GM21526 (cell line): Measurements from ENCODE around the gene NDUFB10.
"Not testable (repeated sequence)": the region's sequence is repeated elsewhere in the genome, so short reads cannot be mapped to it uniquely, and the experiment has no call there.

ENCODE experiments used
- ATAC-seq: cut with Tn5 transposase; IDR thresholded peaks from one replicate; pipeline ENCODE4 v1.9.1; 2021; ENCODE audit warnings: moderate library complexity; ENCODE audit not compliant: unreplicated experiment, low FRiP score

NDUFB10 gene

GRCh38 chr16:1923299-1924034, 35.9 kb upstream of the NDUFB10 start:
- ATAC-seq = no peak

- ATAC-seq = no peak
Measured at GRCh38 chr16:1924095-1924494, 35.2 kb upstream of the NDUFB10 start.

GRCh38 chr16:1926271-1926670, 33.1 kb upstream of the NDUFB10 start:
- no peak for ATAC-seq

- ATAC-seq = no peak
Measured at GRCh38 chr16:1929105-1929504, 30.2 kb upstream of the NDUFB10 start.

- ATAC-seq = peak; percentile 78
Measured at GRCh38 chr16:1929578-1930337, 29.6 kb upstream of the NDUFB10 start.

GRCh38 chr16:1930338-1930720, 29.0 kb upstream of the NDUFB10 start:
- no peak for ATAC-seq

- no peak for ATAC-seq
Measured at GRCh38 chr16:1932050-1933028, 27.0 kb upstream of the NDUFB10 start.

- ATAC-seq = no peak
Measured at GRCh38 chr16:1933097-1933661, 26.2 kb upstream of the NDUFB10 start.

- ATAC-seq = no peak
Measured at GRCh38 chr16:1936945-1937479, 22.3 kb upstream of the NDUFB10 start.

- no peak for ATAC-seq
Measured at GRCh38 chr16:1938316-1938715, 21.0 kb upstream of the NDUFB10 start.

GRCh38 chr16:1938910-1939309, 20.4 kb upstream of the NDUFB10 start:
- ATAC-seq = no peak

GRCh38 chr16:1939833-1940232, 19.5 kb upstream of the NDUFB10 start:
- ATAC-seq = not testable (repeated sequence)

- ATAC-seq = no peak
Measured at GRCh38 chr16:1940273-1941161, 18.8 kb upstream of the NDUFB10 start.

GRCh38 chr16:1941162-1942046, 17.9 kb upstream of the NDUFB10 start:
- ATAC-seq = no peak

- no peak for ATAC-seq
Measured at GRCh38 chr16:1942047-1942809, 17.1 kb upstream of the NDUFB10 start.

- peak; percentile 88 for ATAC-seq
Measured at GRCh38 chr16:1942810-1943726, 16.3 kb upstream of the NDUFB10 start, which contains the start of gene MSRB1. Gene MSRB1, minus strand, starts transcription at chr16:1943199. Its CDS starts 43 bp downstream, at chr16:1943156.
